Measurements from ENCODE around the gene OTX2. TPM values are rescaled to one million over a fixed set of nuclear protein-coding genes. Genes with fewer than 3 reads are reported as not detected.

OTX2 gene
- not detected in 2 replicates for total RNA-seq

DNA sequence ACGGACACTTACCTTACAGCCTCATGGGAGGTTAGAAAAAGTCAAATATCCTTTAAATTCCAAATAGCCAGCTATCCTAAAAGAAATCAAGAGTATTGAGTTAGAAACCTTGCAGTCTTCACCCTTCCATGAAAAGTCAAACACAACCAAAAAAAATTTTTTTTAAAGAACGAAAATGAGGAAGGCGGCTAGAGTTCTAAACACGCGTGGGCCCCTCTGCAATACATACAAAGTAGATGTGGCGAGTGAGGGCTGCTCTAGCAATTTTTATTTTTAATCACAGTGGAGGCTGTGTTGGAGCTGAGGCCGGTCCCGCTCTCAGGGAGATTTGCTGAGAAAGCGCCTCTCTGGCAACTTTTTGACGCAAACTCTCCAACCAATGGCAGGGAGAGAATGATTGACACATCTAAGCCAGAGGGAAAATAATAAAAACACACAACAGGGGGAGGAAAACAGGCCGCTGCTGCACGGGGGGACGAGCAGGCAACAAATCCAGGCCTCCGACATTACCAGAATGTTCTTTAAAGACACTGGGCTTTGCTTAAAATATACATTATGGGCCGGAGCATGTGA lies at the start of gene OTX2:
Gene OTX2 (minus strand): TSS at position 333 of the 573 bp plus-strand sequence. CDS start 5,023 bp downstream, outside the sequence.

Other genes with a start within 250 kb of the OTX2 start
- 9.1 and 10.9 TPM in 2 replicates for gene TMEM260, start 230.7 kb downstream of the OTX2 start, total RNA-seq

Data from bronchial smooth muscle cell (primary cell).